GM12878 (cell line): Measurements from ENCODE around the gene DMRT1. TPM values are rescaled to one million over a fixed set of nuclear protein-coding genes. Genes with fewer than 3 reads are reported as not detected.

Experiments used
- ATAC-seq: fragments of 200-7000 bp; cut with Tn5 transposase; 3 replicates; pipeline ENCODE4 v1.9.1; 2020; ENCODE audit warnings: mild to moderate bottlenecking, moderate library complexity
- BruUV-seq: library from RNA; stranded (reverse); fragments of 400-500 nt; replicated peaks from 2 replicates; lab custom pipeline; 2021; lab: Mats Ljungman, UMichigan
- CTCF ChIA-PET: fragments of 300-600 bp; sonication (Branson Sonifier 250); formaldehyde crosslinking; extraction: SDS; loops from one replicate; lab custom pipeline; 2021; ENCODE audit warnings: inconsistent platforms; lab: Yijun Ruan, JAX
- POLR2A ChIA-PET: fragments of 350-600 bp; formaldehyde crosslinking; extraction: SDS; loops from one replicate; lab custom pipeline; 2021; ENCODE audit warnings: inconsistent platforms; lab: Charles Lee
- RAD21 ChIA-PET: fragments of 300-600 bp; sonication (Branson Sonifier 250); formaldehyde crosslinking; loops from one replicate; lab custom pipeline; 2023; ENCODE audit warnings: antibody characterized with exemption; ENCODE audit not compliant: unreplicated experiment; lab: Charles Lee
- SMC1A ChIA-PET: fragments of 300-600 bp; sonication (Branson Sonifier 250); formaldehyde crosslinking; loops from one replicate; lab custom pipeline; 2023; ENCODE audit not compliant: unreplicated experiment, uncharacterized antibody; lab: Charles Lee
- DNase-seq: peaks from one replicate; pipeline ENCODE4 v3.0.0-alpha.2; 2011; ENCODE audit warnings: low read depth, low spot score
- FAIRE-seq: peaks from 3 replicates; lab custom pipeline; 2011; peaks lifted over from hg19 to GRCh38; lab: Jason Lieb, UNC
- H2AFZ ChIP-seq: 2 replicates; pipeline ENCODE4 v1.6.0; 2011; ENCODE audit warnings: low read depth, low read length, control low read depth; ENCODE audit not compliant: control insufficient read depth
- H3K27ac ChIP-seq: 2 replicates; pipeline ENCODE4 v1.5.1; 2011; ENCODE audit warnings: control low read depth; ENCODE audit not compliant: control insufficient read depth, insufficient read depth
- H3K27me3 ChIP-seq, 2 experiments: replicated peaks in 1 of 2; 2 replicates each; pipeline versions ENCODE4 v1.6.0 to v1.6.1; 2011; ENCODE audit warnings: low read length in 1 of 2; ENCODE audit not compliant: control insufficient read depth in 2 of 2, insufficient read depth in 2 of 2
- H3K36me3 ChIP-seq, 2 experiments: 2 replicates each; pipeline ENCODE4 v1.5.1; 2011; ENCODE audit warnings: low read length in 1 of 2; ENCODE audit not compliant: control insufficient read depth in 2 of 2, insufficient read depth in 2 of 2
- H3K4me1 ChIP-seq: 2 replicates; pipeline ENCODE4 v1.6.1; 2011; ENCODE audit warnings: mild to moderate bottlenecking, low read length, moderate library complexity, mixed read lengths; ENCODE audit not compliant: control insufficient read depth, insufficient read depth
- H3K4me2 ChIP-seq: 2 replicates; pipeline ENCODE4 v1.6.0; 2011; ENCODE audit warnings: control low read depth; ENCODE audit not compliant: control insufficient read depth, insufficient read depth
- H3K4me3 ChIP-seq: fragments of 200-600 bp; sonication (generic); 2 replicates; pipeline ENCODE4 v1.5.1; 2016
- H3K79me2 ChIP-seq: 2 replicates; pipeline ENCODE4 v1.6.0; 2011; ENCODE audit warnings: low read length; ENCODE audit not compliant: control insufficient read depth, insufficient read depth
- H3K9ac ChIP-seq: 2 replicates; pipeline ENCODE4 v1.8.0; 2011; ENCODE audit warnings: low read length, control low read depth, mixed read lengths; ENCODE audit not compliant: control insufficient read depth, insufficient read depth
- H3K9me3 ChIP-seq: replicated peaks from 3 replicates; pipeline ENCODE4 v1.5.1; 2011; ENCODE audit warnings: mild to moderate bottlenecking, low read length; ENCODE audit not compliant: control insufficient read depth, insufficient read depth
- H4K20me1 ChIP-seq: 2 replicates; pipeline ENCODE4 v1.6.0; 2011; ENCODE audit not compliant: control insufficient read depth, insufficient read depth
- BMI1 ChIP-seq: fragments of 450-650 bp; IDR thresholded peaks from 2 replicates; pipeline ENCODE4 v1.6.1; 2016; ENCODE audit warnings: mild to moderate bottlenecking, moderate library complexity, borderline replicate concordance
- CBX5 ChIP-seq: sonication (generic); IDR thresholded peaks from 2 replicates; pipeline ENCODE4 v1.6.1; 2016; ENCODE audit warnings: low read depth, moderate library complexity, mild to moderate bottlenecking, inconsistent platforms
- CHD2 ChIP-seq: IDR thresholded peaks from 2 replicates; pipeline ENCODE4 v1.6.1; 2011; ENCODE audit warnings: low read depth, low read length, improper control_type of control experiment, borderline replicate concordance
- HDGF ChIP-seq: fragments of 450-650 bp; IDR thresholded peaks from 2 replicates; pipeline ENCODE4 v1.6.1; 2016; ENCODE audit warnings: antibody characterized with exemption
- IKZF1 ChIP-seq: fragments of 450-650 bp; conservative IDR thresholded peaks from 2 replicates; pipeline ENCODE4 v1.6.1; 2017; ENCODE audit warnings: antibody characterized with exemption, mild to moderate bottlenecking
- IKZF2 ChIP-seq, 2 experiments: fragments of 450-650 bp; IDR thresholded peaks; 2 replicates each; pipeline ENCODE4 v1.6.1; 2017; ENCODE audit warnings: mild to moderate bottlenecking in 2 of 2, moderate library complexity in 2 of 2
- LARP7 ChIP-seq: fragments of 450-650 bp; IDR thresholded peaks from 2 replicates; pipeline ENCODE4 v1.6.1; 2017; ENCODE audit warnings: mild to moderate bottlenecking
- MYC ChIP-seq: IDR thresholded peaks from 2 replicates; pipeline ENCODE4 v1.6.1; 2011; ENCODE audit warnings: mild to moderate bottlenecking, low read length, moderate library complexity, inconsistent platforms; ENCODE audit not compliant: insufficient read depth, insufficient replicate concordance, insufficient read length, severe bottlenecking
- NBN ChIP-seq: fragments of 450-650 bp; IDR thresholded peaks from 2 replicates; pipeline ENCODE4 v1.6.1; 2016
- PML ChIP-seq: IDR thresholded peaks from 2 replicates; pipeline ENCODE4 v1.6.1; 2012; ENCODE audit warnings: low read length, inconsistent platforms
- RELB ChIP-seq: fragments of 450-650 bp; IDR thresholded peaks from 2 replicates; pipeline ENCODE4 v1.6.1; 2017; ENCODE audit warnings: low read depth, mild to moderate bottlenecking, moderate library complexity
- SPI1 ChIP-seq: IDR thresholded peaks from 2 replicates; pipeline ENCODE4 v1.6.1; 2011; ENCODE audit warnings: low read depth, mild to moderate bottlenecking, low read length, moderate library complexity, borderline replicate concordance; ENCODE audit not compliant: insufficient read depth
- USF1 ChIP-seq: IDR thresholded peaks from 2 replicates; pipeline ENCODE4 v1.6.1; 2011; ENCODE audit warnings: borderline replicate concordance, low read depth, mild to moderate bottlenecking, moderate library complexity, mixed read lengths, low read length; ENCODE audit not compliant: insufficient read depth; ENCODE audit errors: extremely low read length
- YY1 ChIP-seq: IDR thresholded peaks from 2 replicates; pipeline ENCODE4 v1.6.1; 2011; ENCODE audit warnings: low read depth, mild to moderate bottlenecking, low read length
- ZZZ3 ChIP-seq: IDR thresholded peaks from 2 replicates; pipeline ENCODE4 v1.6.1; 2011; ENCODE audit warnings: low read depth; ENCODE audit not compliant: control insufficient read depth, insufficient read length
- WGBS: methylation state at CpG from one replicate; pipeline ENCODE4 v1.1.6; 2016; ENCODE audit warnings: low lambda C conversion rate; ENCODE audit not compliant: insufficient replicate concordance, insufficient coverage; ENCODE audit errors: missing lambda C conversion rate; 5-methylcytosine and 5-hydroxymethylcytosine counted together
- in situ Hi-C: fragments of 300-500 bp; cut with MboI; formaldehyde crosslinking; loops from 9 replicates; pipeline ENCODE4 v1.14.3; 2018; ENCODE audit warnings: mixed read lengths
- intact Hi-C: fragments of 100-400 bp; cut with micrococcal nuclease; formaldehyde crosslinking; loops from one replicate; pipeline ENCODE4 v1.14.2; 2022; ENCODE audit not compliant: unreplicated experiment
- polyA plus RNA-seq, 11 experiments: library from polyadenylated mRNA; depleted of rRNA in 4 of 11; unstranded in 6 of 11; stranded (reverse) in 5 of 11; fragments of >200 nt; fragmentation: Nextera tagmentation in 4 of 11; fragmentation: Illumina TruSeq in 1 of 11; extraction: Ambion mirVana in 4 of 11; extraction: Trizol in 1 of 11; gene quantifications; 1 replicate in 1 of 11; 2 replicates in 10 of 11; pipeline versions ENCODE4 v1.2.1 to v1.2.3, GENCODE V29; 2011 to 2016; ENCODE audit warnings: inconsistent platforms in 2 of 11, missing spikeins in 2 of 11, low read depth in 1 of 11
- total RNA-seq, 4 experiments: library from RNA; depleted of rRNA in 3 of 4; stranded (reverse); fragments of >200 nt in 3 of 4; fragmentation: Illumina TruSeq in 1 of 4; extraction: Trizol in 1 of 4; gene quantifications; 2 replicates each; pipeline versions ENCODE4 v1.2.1 to v1.2.3, GENCODE V29; 2013 to 2021
- TF ChIP-seq, protein P1 (sequence below): fragments of 150-350 bp; IDR thresholded peaks from 2 replicates; pipeline ENCODE4 v1.6.1; 2014; ENCODE audit warnings: mild to moderate bottlenecking, low read depth, low read length

The DMRT1 gene
- total and polyA plus RNA-seq, 10 of the 15 experiments (the other 5 are each of a cell fraction or from before 2014, with no cell fraction given): 0.06 to 1.9 (median 0.24) TPM

DNA sequence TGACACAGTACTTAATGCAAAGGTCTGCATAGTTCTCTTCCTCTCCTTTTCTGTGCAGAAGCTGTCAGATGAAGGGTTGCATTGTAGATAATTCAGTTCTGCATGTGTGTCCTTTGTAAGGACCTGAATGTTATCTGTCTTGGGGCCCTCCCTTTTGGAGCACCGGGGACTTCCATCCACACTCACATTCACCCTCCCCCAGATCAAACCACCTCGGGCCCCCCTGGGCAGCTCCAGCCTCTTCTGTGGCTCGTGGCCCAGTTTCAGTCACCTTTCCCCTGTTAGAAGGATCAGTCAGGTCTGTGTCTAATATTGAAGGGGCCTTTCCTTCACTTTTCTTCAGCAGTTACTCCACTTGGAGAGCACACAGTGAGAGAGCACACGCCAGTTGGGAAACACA, 11.0 kb downstream of the DMRT1 start:
- in situ Hi-C loops: no loop called here
- Histone ChIP-seq H2AFZ (no peak overlapping the region), H3K9me3 (no peaks in the 10 kb centered on the region), H3K4me1 (peaks cover 5% of the 10 kb centered on the region; the same call in 1 of the 2 replicates), H3K9ac (no peak overlapping the region), H4K20me1 (no peaks in the 10 kb centered on the region), H3K79me2 (no peaks in the 10 kb centered on the region), H3K27me3 (no peaks in the 10 kb centered on the region), H3K4me2 (no peak overlapping the region), H3K4me3 (no peak overlapping the region), H3K27ac (no peak overlapping the region), H3K36me3 (no peaks in the 10 kb centered on the region)
- ChIA-PET POLR2A (interaction anchor here (0.6 to 0.7 kb wide), 2 partner anchors 151 to 244 kb away, joined by 3 read pairs; no protein-coding TSS in a partner anchor), CTCF (no interaction called here), SMC1A (interaction anchor here (1.3 to 2.6 kb wide), 3 partner anchors 16 to 157 kb away, joined by 3 to 5 read pairs (median 4); no protein-coding TSS in a partner anchor), RAD21 (interaction anchor here (0.6 to 2.0 kb wide), 3 partner anchors 32 to 157 kb away, joined by 3 to 5 read pairs (median 3); no protein-coding TSS in a partner anchor)
- DNase-seq: no peak
- 6% methylated on average over 4 of the region's 4 CpGs for WGBS
- no peak for FAIRE-seq
- intact Hi-C loops: no loop called here
- TF ChIP-seq RELB: peak; percentile 21; the same call in 1 of the 2 replicates
- TF ChIP-seq LARP7: no peak
- no peak for TF ChIP-seq YY1
- TF ChIP-seq, protein P1, sequence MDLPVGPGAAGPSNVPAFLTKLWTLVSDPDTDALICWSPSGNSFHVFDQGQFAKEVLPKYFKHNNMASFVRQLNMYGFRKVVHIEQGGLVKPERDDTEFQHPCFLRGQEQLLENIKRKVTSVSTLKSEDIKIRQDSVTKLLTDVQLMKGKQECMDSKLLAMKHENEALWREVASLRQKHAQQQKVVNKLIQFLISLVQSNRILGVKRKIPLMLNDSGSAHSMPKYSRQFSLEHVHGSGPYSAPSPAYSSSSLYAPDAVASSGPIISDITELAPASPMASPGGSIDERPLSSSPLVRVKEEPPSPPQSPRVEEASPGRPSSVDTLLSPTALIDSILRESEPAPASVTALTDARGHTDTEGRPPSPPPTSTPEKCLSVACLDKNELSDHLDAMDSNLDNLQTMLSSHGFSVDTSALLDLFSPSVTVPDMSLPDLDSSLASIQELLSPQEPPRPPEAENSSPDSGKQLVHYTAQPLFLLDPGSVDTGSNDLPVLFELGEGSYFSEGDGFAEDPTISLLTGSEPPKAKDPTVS: no peak
- TF ChIP-seq IKZF2 (IDR thresholded peaks at IDR 0.05): no peak; a peak in 1 of 4 replicates
- no peak for TF ChIP-seq CHD2
- TF ChIP-seq HDGF: no peak
- no peak for TF ChIP-seq MYC
- TF ChIP-seq PML: no peak
- no peak for TF ChIP-seq ZZZ3
- TF ChIP-seq NBN: no peak
- no peak for TF ChIP-seq USF1
- TF ChIP-seq IKZF1: 0 out of 2 replicates have a peak, but pooled peaks have one; percentile 15
- no peak for TF ChIP-seq SPI1
- no peak for TF ChIP-seq CBX5
- TF ChIP-seq BMI1: no peak
- BruUV-seq: no TSS peak
- ATAC-seq: peak; percentile 66
